ENCODE measurements around the gene EFCAB5. TPM values are rescaled to one million over a fixed set of nuclear protein-coding genes. Genes with fewer than 3 reads are reported as not detected.

The EFCAB5 gene
- total RNA-seq, 2 experiments from 2014 or later, result 0.54 to 0.81 TPM

DNA sequence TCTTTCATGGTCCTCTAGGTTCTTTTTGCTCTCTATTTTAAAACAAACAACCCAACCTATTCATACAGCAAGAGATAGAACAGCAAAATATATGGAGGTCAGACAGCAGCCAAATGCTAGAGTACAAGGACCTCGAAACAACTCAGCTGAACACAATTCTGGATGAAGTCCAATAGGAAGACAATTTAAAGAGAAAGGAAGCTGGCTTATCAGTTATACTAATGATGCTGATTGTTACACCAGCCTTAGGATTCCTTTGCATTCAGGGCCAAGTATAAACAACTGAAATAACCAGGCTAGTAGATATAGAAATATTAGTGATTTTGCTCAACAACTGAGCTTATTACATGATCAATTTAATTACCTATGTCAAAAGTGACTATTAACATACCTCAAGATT, 13.9 kb upstream of the EFCAB5 start:
- Mint-ChIP-seq H3K27me3 (no peaks in the 10 kb centered on the region), H3K9me3 (no peaks in the 10 kb centered on the region), H3K36me3 (ENCODE audit: low read depth) (peaks cover 6% of the 10 kb centered on the region), H3K4me3 (no peak overlapping the region), H3K27ac (no peak overlapping the region), H3K4me1 (ENCODE audit: low read depth) (peaks cover 38% of the 10 kb centered on the region)
- DNase-seq (no peak), ATAC-seq (no peak)
- intact Hi-C loops (cut with micrococcal nuclease), result loop anchor here (10.0 kb wide), 1 partner anchor 63 kb away; no protein-coding TSS in a partner anchor
- ChIA-PET CTCF (interaction anchor here (1.4 to 1.7 kb wide), 4 partner anchors 9 to 124 kb away, joined by 3 to 8 read pairs (median 4); no protein-coding TSS in a partner anchor), POLR2A (no interaction called here)
- TF ChIP-seq, protein P1, sequence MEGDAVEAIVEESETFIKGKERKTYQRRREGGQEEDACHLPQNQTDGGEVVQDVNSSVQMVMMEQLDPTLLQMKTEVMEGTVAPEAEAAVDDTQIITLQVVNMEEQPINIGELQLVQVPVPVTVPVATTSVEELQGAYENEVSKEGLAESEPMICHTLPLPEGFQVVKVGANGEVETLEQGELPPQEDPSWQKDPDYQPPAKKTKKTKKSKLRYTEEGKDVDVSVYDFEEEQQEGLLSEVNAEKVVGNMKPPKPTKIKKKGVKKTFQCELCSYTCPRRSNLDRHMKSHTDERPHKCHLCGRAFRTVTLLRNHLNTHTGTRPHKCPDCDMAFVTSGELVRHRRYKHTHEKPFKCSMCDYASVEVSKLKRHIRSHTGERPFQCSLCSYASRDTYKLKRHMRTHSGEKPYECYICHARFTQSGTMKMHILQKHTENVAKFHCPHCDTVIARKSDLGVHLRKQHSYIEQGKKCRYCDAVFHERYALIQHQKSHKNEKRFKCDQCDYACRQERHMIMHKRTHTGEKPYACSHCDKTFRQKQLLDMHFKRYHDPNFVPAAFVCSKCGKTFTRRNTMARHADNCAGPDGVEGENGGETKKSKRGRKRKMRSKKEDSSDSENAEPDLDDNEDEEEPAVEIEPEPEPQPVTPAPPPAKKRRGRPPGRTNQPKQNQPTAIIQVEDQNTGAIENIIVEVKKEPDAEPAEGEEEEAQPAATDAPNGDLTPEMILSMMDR (IDR thresholded peaks at IDR 0.05), result no peak

DNA sequence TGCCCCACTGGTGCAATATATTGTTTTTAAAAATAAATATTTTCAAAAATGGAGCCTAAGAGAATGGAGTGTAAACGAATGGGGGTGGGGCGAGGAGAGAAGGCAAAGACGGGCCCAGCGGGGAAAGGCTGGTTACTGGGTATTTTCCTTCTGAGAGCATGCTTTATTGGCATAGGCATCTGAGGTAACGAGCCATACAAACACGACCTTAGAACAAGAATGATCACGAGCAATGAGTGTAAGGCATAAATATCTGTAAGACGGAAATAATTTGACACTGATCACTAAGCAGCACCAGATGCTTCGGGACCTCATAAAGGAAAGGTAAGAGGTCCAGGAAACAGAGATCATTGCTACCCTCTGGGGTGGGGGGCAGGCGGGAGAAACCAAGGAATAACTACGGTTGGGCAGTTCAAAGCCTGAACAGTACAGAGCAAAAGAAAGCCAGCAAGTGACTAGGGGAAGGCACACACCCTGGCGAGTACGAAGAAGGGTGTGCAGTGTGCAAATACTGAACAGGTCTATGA, 12.4 kb upstream of the EFCAB5 start:
- intact Hi-C loops (cut with micrococcal nuclease), result loop anchor here (10.0 kb wide), 1 partner anchor 64 kb away; no protein-coding TSS in a partner anchor
- Mint-ChIP-seq H3K36me3 (ENCODE audit: low read depth) (peaks cover 6% of the 10 kb centered on the region), H3K9me3 (no peaks in the 10 kb centered on the region), H3K27ac (no peak overlapping the region), H3K4me1 (ENCODE audit: low read depth) (peaks cover 31% of the 10 kb centered on the region), H3K27me3 (no peaks in the 10 kb centered on the region), H3K4me3 (no peak overlapping the region)
- ATAC-seq (no peak), DNase-seq (peak; percentile 60)
- TF ChIP-seq, protein P1 (IDR thresholded peaks at IDR 0.05), result no peak
- POLR2A ChIA-PET, result no interaction called here
- CTCF ChIA-PET, result interaction anchor here (1.7 to 9.3 kb wide), 3 partner anchors 20 to 312 kb away, joined by 4 to 309 read pairs (median 32); no protein-coding TSS in a partner anchor

DNA sequence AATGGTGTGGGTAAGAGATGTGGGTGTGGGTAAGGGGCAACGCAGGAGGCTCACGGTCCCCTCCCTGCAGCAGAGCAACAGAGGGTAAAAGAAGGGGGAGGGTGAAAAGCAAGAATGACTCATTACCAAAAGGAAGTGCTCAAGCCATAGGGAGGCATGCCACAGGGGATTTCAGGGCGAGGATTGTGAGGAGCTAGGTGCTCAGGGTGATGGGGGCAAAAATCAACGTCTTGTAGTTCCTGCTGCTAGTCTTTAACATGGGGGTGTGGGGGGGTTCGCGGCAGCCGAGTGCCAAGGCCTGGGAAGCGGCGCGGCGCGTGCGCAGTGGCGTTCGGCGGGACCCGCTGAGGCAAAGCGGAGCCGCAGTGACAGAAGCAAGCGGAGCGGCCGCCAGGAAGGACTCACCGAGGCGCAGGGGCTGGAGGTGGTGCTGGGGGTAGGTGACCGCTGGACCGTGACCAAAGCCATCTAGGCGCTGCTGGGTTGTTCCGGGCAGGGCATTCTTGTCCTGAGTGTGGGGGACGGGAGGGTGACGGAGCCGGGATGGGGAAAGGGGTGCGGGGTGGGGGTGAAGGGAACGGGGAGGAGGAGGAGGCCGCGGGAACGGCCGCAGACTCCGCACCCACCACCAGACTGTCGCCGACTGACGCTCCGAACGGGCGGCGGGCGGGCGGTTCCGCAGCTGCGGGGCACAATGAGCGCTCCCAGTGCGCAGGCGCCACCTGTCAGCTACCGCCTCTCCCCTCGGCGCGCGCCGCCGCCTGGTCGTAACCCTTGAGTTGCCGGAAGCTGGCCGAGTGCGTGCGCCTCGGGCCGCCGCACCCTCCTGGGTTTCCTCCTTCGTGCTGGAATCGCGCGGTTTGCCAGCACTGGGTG, 11.7 kb upstream of the EFCAB5 start, which contains the start of gene SSH2:
TSS of gene SSH2 (minus strand) at position 696 of the 876 bp plus-strand sequence. CDS start at position 468, 228 bp downstream.
- intact Hi-C loops (cut with micrococcal nuclease), result loop anchor here (10.0 kb wide), 1 partner anchor 65 kb away; no protein-coding TSS in a partner anchor
- Mint-ChIP-seq H3K27ac (no peak within 1 kb of the TSS), H3K9me3 (no peaks in the 10 kb centered on the region), H3K27me3 (no peaks in the 10 kb centered on the region), H3K4me1 (ENCODE audit: low read depth) (peaks cover 30% of the 10 kb centered on the region), H3K4me3 (no peak within 1 kb of the TSS), H3K36me3 (ENCODE audit: low read depth) (peaks cover 6% of the 10 kb centered on the region)
- TF ChIP-seq, protein P1 (IDR thresholded peaks at IDR 0.05), result no peak
- ChIA-PET CTCF (interaction anchor here (0.7 to 9.3 kb wide), 28 partner anchors 10 to 547 kb away, joined by 3 to 309 read pairs (median 7); partner anchors contain the start of genes ANKRD13B and GOSR1), POLR2A (interaction anchor here (0.6 to 2.8 kb wide), 6 partner anchors 8 to 169 kb away, joined by 3 to 13 read pairs (median 4); no protein-coding TSS in a partner anchor)
- DNase-seq (peak; percentile 91), ATAC-seq (peak; percentile 76)

DNA sequence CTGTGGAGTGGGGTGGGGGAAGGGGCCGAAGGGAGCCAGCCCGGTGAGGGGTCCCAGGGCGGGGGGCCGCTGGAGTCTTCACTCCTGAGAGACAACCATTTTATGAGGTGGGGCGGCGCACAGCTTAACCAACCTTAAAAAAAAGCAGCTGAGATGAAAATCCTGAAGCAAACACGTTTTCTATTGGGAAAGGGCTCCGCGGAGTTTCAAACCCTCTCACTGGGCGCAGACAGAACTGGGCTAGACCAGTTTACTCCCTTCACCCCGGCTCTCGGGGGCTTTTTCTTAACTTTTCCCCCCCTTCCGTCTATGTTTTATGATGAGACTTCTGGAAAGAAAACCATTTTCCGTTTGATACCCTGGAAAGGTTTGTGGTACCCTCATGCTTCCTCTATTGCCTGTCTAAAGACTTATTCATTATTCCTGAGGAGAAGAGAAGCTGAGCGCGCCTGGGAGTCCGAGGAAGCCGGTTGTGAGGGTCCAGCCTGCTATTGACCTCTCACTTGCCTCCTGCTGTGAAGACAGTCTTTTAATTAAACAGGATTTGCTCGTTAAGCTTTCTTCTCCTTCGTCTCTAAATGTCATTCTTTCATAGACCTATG, 10.9 kb upstream of the EFCAB5 start:
- DNase-seq (no peak), ATAC-seq (peak; percentile 1)
- intact Hi-C loops (cut with micrococcal nuclease), result loop anchor here (1.0 kb wide), 1 partner anchor 123 kb away; no protein-coding TSS in a partner anchor
- Mint-ChIP-seq H3K27me3 (no peaks in the 10 kb centered on the region), H3K27ac (no peak overlapping the region), H3K36me3 (ENCODE audit: low read depth) (peaks cover 5% of the 10 kb centered on the region), H3K4me3 (no peak overlapping the region), H3K9me3 (no peaks in the 10 kb centered on the region), H3K4me1 (ENCODE audit: low read depth) (peaks cover 27% of the 10 kb centered on the region)
- POLR2A ChIA-PET, result interaction anchor here (0.5 to 2.8 kb wide), 9 partner anchors 9 to 339 kb away, joined by 3 to 13 read pairs (median 4); no protein-coding TSS in a partner anchor
- TF ChIP-seq, protein P1 (IDR thresholded peaks at IDR 0.05), result no peak
- CTCF ChIA-PET, result interaction anchor here (0.6 to 9.3 kb wide), 60 partner anchors 10 to 547 kb away, joined by 3 to 309 read pairs (median 5); partner anchors contain the start of genes ANKRD13B, EFCAB5, GOSR1 and TMIGD1

Measured in activated CD8-positive, alpha-beta T cell treated with anti-CD3 and anti-CD28 coated beads for 36 hours (primary cell).